ENCODE data around the gene PTCD1. TPM values are rescaled to one million over a fixed set of nuclear protein-coding genes. Genes with fewer than 3 reads are reported as not detected.

Gene PTCD1
- total and polyA plus RNA-seq, 2 of the 8 experiments (the other 6 are each of a cell fraction or from before 2014, with no cell fraction given): 7.5 to 7.6 TPM

- Histone ChIP-seq H3K4me1 (replicated peaks in 1 of 4; ENCODE audit: control insufficient read depth in 3 of 4, insufficient read depth in 4 of 4, low read length in 3 of 4) (no peaks in the 10 kb centered on the region), H3K4me3 (ENCODE audit: extremely low read depth in 1 of 4, insufficient read depth in 2 of 4, low read depth in 3 of 4, low read length in 4 of 4) (no peak overlapping the region), H3K36me3 (ENCODE audit: control insufficient read depth in 2 of 4, insufficient read depth in 4 of 4, low read length in 3 of 4) (peaks cover 2 to 17% (median 13%) of the 10 kb centered on the region in 4 experiments; a peak in 6 of 8 replicates), H3K9me3 (ENCODE audit: insufficient read depth in 2 of 2, low read depth in 1 of 2, low read length in 1 of 2) (no peaks in the 10 kb centered on the region), H3K9ac (replicated peaks in 1 of 4; ENCODE audit: extremely low read depth in 1 of 4, low read depth in 3 of 4, low read length in 3 of 4) (no peak overlapping the region), H2BK15ac (ENCODE audit: low read length) (no peak overlapping the region), H3K18ac (ENCODE audit: extremely low read depth, low read length) (no peak overlapping the region), H3K4ac (replicated peaks; ENCODE audit: insufficient read length, low read depth, low read length) (no peak overlapping the region), H2BK5ac (ENCODE audit: low read depth, low read length) (no peak overlapping the region), H4K5ac (ENCODE audit: insufficient read length, low read depth, low read length) (no peak overlapping the region), H3K79me2 (ENCODE audit: control insufficient read depth in 1 of 2, insufficient read depth in 2 of 2, low read length in 2 of 2) (peaks cover 0 to 5% of the 10 kb centered on the region in 2 experiments; a peak in 1 of 4 replicates), H4K20me1 (replicated peaks in 1 of 2; ENCODE audit: control insufficient read depth in 1 of 2, insufficient read depth in 2 of 2, low read length in 2 of 2) (peaks cover 8 to 20% of the 10 kb centered on the region in 2 experiments), H3K23me2 (ENCODE audit: low read depth, low read length) (no peaks in the 10 kb centered on the region), H3K56ac (replicated peaks; ENCODE audit: insufficient read length, low read depth, low read length) (no peak overlapping the region), H4K91ac (replicated peaks; ENCODE audit: insufficient read length, low read length) (no peak overlapping the region), H3K23ac (ENCODE audit: insufficient read length) (no peak overlapping the region), H3K27me3 (replicated peaks in 1 of 4; ENCODE audit: control insufficient read depth in 3 of 4, extremely low read depth in 1 of 4, insufficient read depth in 3 of 4, low read length in 3 of 4) (no peaks in the 10 kb centered on the region), H3K79me1 (ENCODE audit: low read depth, low read length) (peaks cover 11% of the 10 kb centered on the region), H3K14ac (ENCODE audit: insufficient read length) (no peak overlapping the region), H4K8ac (ENCODE audit: extremely low read depth, insufficient read depth, low read length) (no peak overlapping the region), H2AFZ (ENCODE audit: low read length) (no peak overlapping the region), H2BK12ac (ENCODE audit: low read depth, low read length) (no peak overlapping the region), H2BK20ac (ENCODE audit: low read length) (no peak overlapping the region), H2AK5ac (ENCODE audit: low read depth, low read length) (no peak overlapping the region), H3K27ac (ENCODE audit: low read depth, low read length) (no peak overlapping the region), H3K4me2 (ENCODE audit: insufficient read depth in 1 of 2, low read depth in 2 of 2, low read length in 2 of 2) (no peak overlapping the region), H2BK120ac (replicated peaks; ENCODE audit: low read depth, low read length) (no peak overlapping the region)
- FAIRE-seq (no peak), DNase-seq (ENCODE audit: low read depth in 1 of 2, low spot score in 2 of 2) (no peak)
- CTCF ChIA-PET (ENCODE audit: partially characterized antibody): interaction anchor here (1.3 to 2.5 kb wide), 3 partner anchors 13 to 21 kb away, joined by 4 to 14 read pairs (median 7); no protein-coding TSS in a partner anchor
- POLR2A ChIA-PET (ENCODE audit: partially characterized antibody): interaction anchor here (0.8 to 2.0 kb wide), 3 partner anchors 8 to 15 kb away, joined by 3 to 5 read pairs (median 4); no protein-coding TSS in a partner anchor
- 97% methylated on average over 8 of the region's 8 CpGs; no CpG with 5 or more reads in 1 of the 2 experiments for WGBS, 2 experiments (ENCODE audit: extremely low coverage in 1 of 2, insufficient coverage in 1 of 2, insufficient read length in 1 of 2, insufficient replicate concordance in 2 of 2, low coverage in 1 of 2, low lambda C conversion rate in 2 of 2, missing lambda C conversion rate in 1 of 2)
- TF ChIP-seq KDM1A (IDR thresholded peaks at IDR 0.05; ENCODE audit: borderline replicate concordance, low read length): no peak
Measured at GRCh38 chr7:99385564-99385963, 53.0 kb downstream of the PTCD1 start.
